HFFc6 (cell line): ENCODE results near the gene MDM4. TPM values are rescaled to one million over a fixed set of nuclear protein-coding genes. Genes with fewer than 3 reads are reported as not detected.

Experiments used
- DNase-seq: peaks from one replicate; pipeline ENCODE4 v3.0.0-alpha.2; 2018
- H3K27ac Mint-ChIP-seq: 2 replicates; pipeline ENCODE4 v1.8.0; 2020; ENCODE audit warnings: mild to moderate bottlenecking, mixed read lengths
- H3K27me3 Mint-ChIP-seq: 2 replicates; pipeline ENCODE4 v1.8.0; 2021; ENCODE audit warnings: mild to moderate bottlenecking, moderate library complexity, mixed read lengths; ENCODE audit not compliant: insufficient read depth
- H3K36me3 Mint-ChIP-seq: 2 replicates; pipeline ENCODE4 v1.8.0; 2021; ENCODE audit warnings: low read depth, mixed read lengths
- H3K4me1 Mint-ChIP-seq: 2 replicates; pipeline ENCODE4 v1.8.0; 2020; ENCODE audit warnings: low read depth, mixed read lengths
- H3K4me3 Mint-ChIP-seq: 2 replicates; pipeline ENCODE4 v1.8.0; 2020; ENCODE audit warnings: mild to moderate bottlenecking, moderate library complexity, mixed read lengths
- H3K9me3 Mint-ChIP-seq: 2 replicates; pipeline ENCODE4 v1.8.0; 2020; ENCODE audit warnings: mild to moderate bottlenecking, mixed read lengths
- total RNA-seq, 6 experiments: library from RNA; stranded (reverse); fragmentation: NEBNext Ultra II Directional; extraction: Animal tissue kit (Norgen Biotek cat#: 25700); gene quantifications; 2 replicates in 1 of 6; 3 replicates in 5 of 6; pipeline ENCODE4 v1.2.3, GENCODE V29; 2021
- TF ChIP-seq, protein P1 (sequence below): fragments of 200-600 bp; sonication (generic); IDR thresholded peaks from 2 replicates; pipeline ENCODE4 v1.5.0; 2021; ENCODE audit warnings: antibody characterized with exemption, mild to moderate bottlenecking

MDM4 gene
- total RNA-seq, 6 experiments from 2014 or later, result 21.9 to 28.1 (median 22.7) TPM

DNA sequence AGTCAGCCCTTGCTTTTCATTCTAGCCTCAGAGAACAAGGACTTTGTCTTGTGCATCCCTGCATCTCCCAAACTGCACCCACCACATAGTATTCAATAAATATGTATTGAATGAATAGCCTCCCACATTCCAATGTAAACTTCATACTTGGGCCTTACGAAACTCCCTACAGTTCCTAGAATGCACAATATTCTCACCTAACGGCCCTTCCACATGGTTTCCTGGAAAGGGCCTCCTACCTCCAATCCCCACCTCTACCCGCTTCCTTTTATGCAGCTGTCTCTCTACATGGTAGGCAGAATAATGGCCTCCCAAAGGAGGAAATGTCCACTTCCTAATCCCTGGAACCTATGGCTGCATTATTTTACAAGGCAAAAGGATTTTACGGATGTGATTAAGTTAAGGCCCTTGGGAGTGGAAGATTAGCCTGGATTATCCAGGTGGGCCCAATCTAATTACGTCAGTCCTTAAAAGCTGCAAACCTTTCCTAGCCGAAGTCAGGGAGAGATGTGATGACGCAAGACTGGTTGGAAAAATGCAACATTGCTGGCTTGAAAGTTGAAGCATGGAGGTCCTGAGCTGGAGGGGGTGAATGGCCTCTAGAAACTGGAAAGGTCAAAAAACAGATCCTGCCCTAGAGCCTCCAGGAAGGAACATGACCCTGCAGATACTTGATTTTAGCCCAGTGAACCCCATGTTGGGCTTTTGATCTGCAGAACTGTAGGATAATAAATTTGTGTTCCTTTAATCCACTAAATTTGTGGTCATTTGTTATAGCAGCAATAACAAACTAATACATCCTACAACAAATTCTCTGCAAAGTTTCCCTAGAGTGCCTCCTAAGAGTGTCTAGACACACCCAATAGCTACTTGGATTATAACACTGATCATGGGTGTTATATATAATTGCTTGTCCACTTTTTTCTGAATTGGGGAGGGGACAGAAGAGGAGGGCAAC is 16.4 kb upstream of the MDM4 start:
- DNase-seq, result no peak
- Mint-ChIP-seq H3K9me3 (no peaks in the 10 kb centered on the region), H3K4me3 (no peak overlapping the region), H3K27ac (no peak overlapping the region), H3K36me3 (no peaks in the 10 kb centered on the region), H3K4me1 (peaks cover 18% of the 10 kb centered on the region), H3K27me3 (peaks cover 16% of the 10 kb centered on the region)
- TF ChIP-seq, protein P1, sequence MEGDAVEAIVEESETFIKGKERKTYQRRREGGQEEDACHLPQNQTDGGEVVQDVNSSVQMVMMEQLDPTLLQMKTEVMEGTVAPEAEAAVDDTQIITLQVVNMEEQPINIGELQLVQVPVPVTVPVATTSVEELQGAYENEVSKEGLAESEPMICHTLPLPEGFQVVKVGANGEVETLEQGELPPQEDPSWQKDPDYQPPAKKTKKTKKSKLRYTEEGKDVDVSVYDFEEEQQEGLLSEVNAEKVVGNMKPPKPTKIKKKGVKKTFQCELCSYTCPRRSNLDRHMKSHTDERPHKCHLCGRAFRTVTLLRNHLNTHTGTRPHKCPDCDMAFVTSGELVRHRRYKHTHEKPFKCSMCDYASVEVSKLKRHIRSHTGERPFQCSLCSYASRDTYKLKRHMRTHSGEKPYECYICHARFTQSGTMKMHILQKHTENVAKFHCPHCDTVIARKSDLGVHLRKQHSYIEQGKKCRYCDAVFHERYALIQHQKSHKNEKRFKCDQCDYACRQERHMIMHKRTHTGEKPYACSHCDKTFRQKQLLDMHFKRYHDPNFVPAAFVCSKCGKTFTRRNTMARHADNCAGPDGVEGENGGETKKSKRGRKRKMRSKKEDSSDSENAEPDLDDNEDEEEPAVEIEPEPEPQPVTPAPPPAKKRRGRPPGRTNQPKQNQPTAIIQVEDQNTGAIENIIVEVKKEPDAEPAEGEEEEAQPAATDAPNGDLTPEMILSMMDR, result no peak

DNA sequence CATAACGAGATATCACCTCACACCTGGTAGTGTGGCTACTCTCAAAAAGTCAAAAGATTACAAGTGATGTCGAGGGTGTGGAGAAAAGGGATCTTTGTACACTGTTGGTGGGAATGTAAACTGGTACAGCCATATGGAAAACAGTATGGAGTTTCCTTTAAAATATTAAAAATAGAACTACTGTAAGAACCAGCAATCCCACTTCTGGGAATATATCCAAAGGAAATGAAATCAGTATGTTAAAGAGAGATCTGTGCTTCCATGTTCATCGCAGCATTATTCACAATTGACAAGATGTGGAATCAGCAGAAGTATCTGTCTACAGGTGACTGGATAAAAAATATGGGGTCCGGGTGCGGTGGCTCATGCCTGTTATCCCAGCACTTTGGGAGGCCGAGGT is 14.0 kb upstream of the MDM4 start:
- DNase-seq, result no peak
- no peak overlapping the region for H3K4me3 Mint-ChIP-seq
- TF ChIP-seq, protein P1, result no peak
- H3K4me1 Mint-ChIP-seq, result peaks cover 25% of the 10 kb centered on the region
- H3K27me3 Mint-ChIP-seq, result peaks cover 18% of the 10 kb centered on the region
- H3K36me3 Mint-ChIP-seq, result no peaks in the 10 kb centered on the region
- peaks cover 8% of the 10 kb centered on the region; the same call in 1 of the 2 replicates for H3K9me3 Mint-ChIP-seq
- H3K27ac Mint-ChIP-seq, result no peak overlapping the region

DNA sequence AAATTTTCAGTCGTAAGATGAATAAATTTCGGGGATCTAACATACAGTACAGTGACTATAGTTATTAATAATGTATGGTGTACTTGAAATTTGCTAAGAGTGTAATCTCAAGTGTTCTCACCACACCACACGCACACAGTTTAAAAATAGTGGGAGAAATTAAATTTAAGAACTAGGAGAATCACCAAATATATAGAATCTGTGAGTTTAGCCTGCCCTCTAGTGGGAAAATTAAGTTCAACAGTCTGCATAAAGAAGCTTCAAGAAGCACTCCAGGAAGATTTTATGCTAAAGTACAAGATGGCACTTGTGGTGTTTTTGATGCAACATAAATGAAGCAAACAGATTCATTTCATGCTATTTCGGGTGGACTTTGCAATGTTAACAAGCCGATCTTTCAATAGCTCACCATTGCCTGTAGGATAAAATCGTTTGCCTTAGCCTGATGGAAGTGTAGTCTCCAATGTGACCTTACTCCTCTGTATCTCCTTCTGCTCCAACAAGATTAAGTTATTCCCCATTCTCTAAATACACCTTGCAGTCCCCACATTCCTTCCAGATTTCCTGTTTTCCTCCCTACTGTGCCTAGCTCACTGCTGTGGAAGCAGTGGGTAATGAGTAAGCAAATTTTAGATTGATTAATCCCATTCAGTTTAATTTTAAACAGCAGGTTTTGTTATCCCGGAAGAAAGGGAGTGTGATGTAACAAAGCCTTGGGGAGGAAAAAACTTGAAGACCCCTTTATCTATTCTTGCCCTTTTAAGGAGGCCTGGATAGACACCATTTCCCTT is 12.9 kb upstream of the MDM4 start:
- Mint-ChIP-seq H3K36me3 (no peaks in the 10 kb centered on the region), H3K4me3 (no peak overlapping the region)

DNA sequence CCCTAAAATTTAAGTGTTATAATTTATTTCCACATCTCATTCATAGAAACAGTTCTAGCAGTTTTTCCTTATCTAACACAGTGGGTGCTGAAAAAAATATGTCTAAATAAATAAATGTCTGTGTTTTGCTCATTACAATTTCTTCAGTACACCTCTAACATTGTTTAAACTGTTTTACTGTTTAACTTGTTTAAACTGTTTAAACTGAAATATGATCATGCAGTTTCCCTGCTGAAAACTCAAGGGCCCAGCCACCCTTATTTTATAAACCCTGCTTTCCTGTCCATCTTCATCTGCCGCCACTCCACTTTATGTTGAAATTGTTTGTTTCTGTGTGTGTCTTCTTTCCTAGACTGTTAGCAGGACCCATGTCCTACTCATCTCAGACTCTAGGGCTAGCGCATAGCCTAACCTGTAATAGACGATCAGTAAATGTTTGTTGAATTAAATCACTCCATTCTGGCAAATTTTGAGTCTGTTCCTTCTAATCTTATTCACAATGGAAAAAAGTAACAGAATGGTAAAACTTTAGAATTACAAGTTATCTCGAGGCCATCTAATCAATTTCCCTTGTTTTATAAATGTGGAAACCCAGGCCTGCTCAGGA is 12.2 kb upstream of the MDM4 start:
- TF ChIP-seq, protein P1, result no peak
- peaks cover 12% of the 10 kb centered on the region for H3K27me3 Mint-ChIP-seq
- no peak overlapping the region for H3K4me3 Mint-ChIP-seq
- no peak for DNase-seq
- peaks cover 34% of the 10 kb centered on the region for H3K4me1 Mint-ChIP-seq
- H3K27ac Mint-ChIP-seq, result no peak overlapping the region
- peaks cover 8% of the 10 kb centered on the region; the same call in 1 of the 2 replicates for H3K9me3 Mint-ChIP-seq
- no peaks in the 10 kb centered on the region for H3K36me3 Mint-ChIP-seq

More for the DNA sequence above, 12.9 kb upstream of the MDM4 start:
- Mint-ChIP-seq H3K27me3 (peaks cover 18% of the 10 kb centered on the region), H3K4me1 (peaks cover 34% of the 10 kb centered on the region), H3K9me3 (peaks cover 8% of the 10 kb centered on the region; the same call in 1 of the 2 replicates), H3K27ac (no peak overlapping the region)
- DNase-seq, result peak; percentile 66
- TF ChIP-seq, protein P1, result peak; percentile 89

DNA sequence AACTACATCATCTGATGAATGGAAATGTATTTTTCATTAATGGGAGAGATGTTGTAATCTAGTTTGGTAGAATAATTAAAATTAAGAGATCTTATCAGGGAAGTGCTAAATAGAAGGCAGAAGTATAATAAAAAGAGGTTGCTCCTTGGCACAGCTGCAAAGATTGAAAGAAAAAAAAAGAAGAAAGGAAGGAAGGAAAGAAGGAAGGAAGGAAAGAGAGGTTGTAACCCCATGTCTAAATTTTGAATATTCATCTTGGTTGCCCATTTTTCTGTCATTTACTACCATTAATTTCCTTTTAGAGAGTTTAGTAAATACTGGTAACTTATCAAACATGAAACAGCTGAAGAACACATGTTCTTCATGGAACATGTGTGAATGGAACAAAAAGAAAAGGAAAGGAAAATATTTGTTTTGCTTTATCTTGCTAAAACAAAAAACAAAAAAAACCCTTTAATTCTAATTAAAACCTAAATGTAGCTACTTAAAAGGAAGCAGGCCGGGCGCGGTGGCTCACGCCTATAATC is 10.5 kb upstream of the MDM4 start:
- no peak for DNase-seq
- peak overlapping the region; percentile 95 for H3K4me3 Mint-ChIP-seq
- TF ChIP-seq, protein P1, result no peak
- peak overlapping the region; percentile 79 for H3K27ac Mint-ChIP-seq
- peaks cover 12% of the 10 kb centered on the region for H3K27me3 Mint-ChIP-seq
- H3K9me3 Mint-ChIP-seq, result peaks cover 8% of the 10 kb centered on the region; the same call in 1 of the 2 replicates
- peaks cover 34% of the 10 kb centered on the region for H3K4me1 Mint-ChIP-seq
- H3K36me3 Mint-ChIP-seq, result no peaks in the 10 kb centered on the region
